PC-3 (cell line): ENCODE data around the gene SPRN. TPM values are rescaled to one million over a fixed set of nuclear protein-coding genes. Genes with fewer than 3 reads are reported as not detected.
"Not testable (repeated sequence)": the region's sequence is repeated elsewhere in the genome, so short reads cannot be mapped to it uniquely, and the experiment has no call there.

ENCODE experiments used
- ATAC-seq: fragments of 200-7000 bp; cut with Tn5 transposase; 2 replicates; pipeline ENCODE4 v1.9.1; 2020; ENCODE audit warnings: mild to moderate bottlenecking, moderate library complexity
- BruUV-seq: library from RNA; stranded (reverse); fragments of 400-500 nt; replicated peaks from 2 replicates; lab custom pipeline; 2021; lab: Mats Ljungman, UMichigan
- CTCF ChIA-PET: fragments of 300-600 bp; sonication (Branson Sonifier 250); formaldehyde crosslinking; loops from one replicate; lab custom pipeline; 2022; ENCODE audit warnings: antibody characterized with exemption; lab: Charles Lee
- POLR2A ChIA-PET: fragments of 300-600 bp; sonication (Branson Sonifier 250); formaldehyde crosslinking; loops from one replicate; lab custom pipeline; 2022; ENCODE audit warnings: antibody characterized with exemption; ENCODE audit not compliant: unreplicated experiment; lab: Charles Lee
- DNase-seq: peaks from one replicate; pipeline ENCODE4 v3.0.0-alpha.2; 2015
- H2AFZ ChIP-seq: fragments of 300-600 bp; sonication (generic); 2 replicates; pipeline ENCODE4 v1.6.0; 2016; ENCODE audit warnings: antibody characterized with exemption, low read length
- H3F3A ChIP-seq: fragments of 300-600 bp; sonication (generic); one replicate; pipeline ENCODE4 v1.6.0; 2017; ENCODE audit warnings: antibody characterized with exemption, low read length, control low read depth, mild to moderate bottlenecking; ENCODE audit not compliant: unreplicated experiment
- H3K27ac ChIP-seq: fragments of 300-600 bp; sonication (generic); 2 replicates; pipeline ENCODE4 v1.5.1; 2016; ENCODE audit warnings: mild to moderate bottlenecking, low read length
- H3K27me3 ChIP-seq: fragments of 300-600 bp; sonication (generic); 2 replicates; pipeline ENCODE4 v1.6.1; 2016; ENCODE audit warnings: low read length, mixed read lengths
- H3K36me3 ChIP-seq: fragments of 300-600 bp; sonication (generic); 2 replicates; pipeline ENCODE4 v1.6.1; 2016; ENCODE audit warnings: low read depth, mixed run types, low read length, mixed read lengths
- H3K4me1 ChIP-seq: fragments of 300-600 bp; sonication (generic); 2 replicates; pipeline ENCODE4 v1.5.1; 2016; ENCODE audit warnings: low read length; ENCODE audit not compliant: insufficient read depth
- H3K4me2 ChIP-seq: fragments of 300-600 bp; sonication (generic); 2 replicates; pipeline ENCODE4 v1.6.0; 2016; ENCODE audit warnings: low read length
- H3K4me3 ChIP-seq: fragments of 300-600 bp; sonication (generic); 2 replicates; pipeline ENCODE4 v1.5.1; 2016; ENCODE audit warnings: mild to moderate bottlenecking, low read length, mixed read lengths
- H3K79me2 ChIP-seq: fragments of 300-600 bp; sonication (generic); 2 replicates; pipeline ENCODE4 v1.6.1; 2017; ENCODE audit warnings: low read length, mixed read lengths
- H3K9ac ChIP-seq: fragments of 300-600 bp; sonication (generic); 2 replicates; pipeline ENCODE4 v1.6.0; 2016; ENCODE audit warnings: mild to moderate bottlenecking, low read length
- H3K9me2 ChIP-seq: fragments of 300-600 bp; sonication (generic); replicated peaks from 2 replicates; pipeline ENCODE4 v1.6.1; 2016; ENCODE audit warnings: mixed run types, low read length, mixed read lengths
- H3K9me3 ChIP-seq: fragments of 300-600 bp; sonication (generic); 2 replicates; pipeline ENCODE4 v1.6.1; 2016; ENCODE audit warnings: low read length, mixed read lengths
- H4K20me1 ChIP-seq: fragments of 300-600 bp; sonication (generic); 2 replicates; pipeline ENCODE4 v1.6.1; 2016; ENCODE audit warnings: low read length, mixed read lengths
- CTCF ChIP-seq: fragments of 300-600 bp; sonication (generic); conservative IDR thresholded peaks from 2 replicates; pipeline ENCODE4 v1.5.1; 2017; ENCODE audit warnings: antibody characterized with exemption, low read depth, mild to moderate bottlenecking, low read length
- EZH2 ChIP-seq: fragments of 300-600 bp; sonication (generic); IDR thresholded peaks from one replicate; pipeline ENCODE4 v1.6.1; 2017; ENCODE audit warnings: antibody characterized with exemption, mild to moderate bottlenecking, low read length; ENCODE audit not compliant: unreplicated experiment
- EZH2phosphoT487 ChIP-seq: fragments of 300-600 bp; sonication (generic); IDR thresholded peaks from 2 replicates; pipeline ENCODE4 v1.6.1; 2018; ENCODE audit warnings: mild to moderate bottlenecking, antibody characterized with exemption, low read length, borderline replicate concordance
- intact Hi-C: fragments of 100-400 bp; cut with micrococcal nuclease; formaldehyde crosslinking; loops from 2 replicates; pipeline ENCODE4 v1.9.0; 2023
- total RNA-seq: library from RNA; depleted of rRNA; stranded (reverse); fragments of >200 nt; gene quantifications from 2 replicates; pipeline ENCODE4 v1.2.3, GENCODE V29; 2014

The SPRN gene
- total RNA-seq, 1 experiment from 2014 or later, result not detected

- Histone ChIP-seq H3F3A (no peaks in the 10 kb centered on the region), H3K4me2 (no peak overlapping the region), H3K9ac (no peak overlapping the region), H3K36me3 (no peaks in the 10 kb centered on the region), H3K4me3 (no peak overlapping the region), H2AFZ (no peak overlapping the region), H3K4me1 (no peaks in the 10 kb centered on the region), H3K79me2 (no peaks in the 10 kb centered on the region), H3K27me3 (no peaks in the 10 kb centered on the region), H3K27ac (no peak overlapping the region), H3K9me2 (no peaks in the 10 kb centered on the region), H4K20me1 (no peaks in the 10 kb centered on the region), H3K9me3 (no peaks in the 10 kb centered on the region)
- intact Hi-C loops, result no loop called here
- TF ChIP-seq CTCF, result no peak
- no peak for TF ChIP-seq EZH2phosphoT487
- TF ChIP-seq EZH2, result no peak
- BruUV-seq, result no TSS peak
- ATAC-seq (no peak), DNase-seq (peak; percentile 16)
- ChIA-PET CTCF (no interaction called here), POLR2A (no interaction called here)
Observed at GRCh38 chr10:133388236-133388972, 36.0 kb downstream of the SPRN start.

- intact Hi-C loops, H3K4me1 ChIP-seq, H4K20me1 ChIP-seq, H3K27me3 ChIP-seq, BruUV-seq, H3F3A ChIP-seq, H3K9me2 ChIP-seq, H3K4me2 ChIP-seq, ATAC-seq, H3K27ac ChIP-seq, H2AFZ ChIP-seq, H3K79me2 ChIP-seq, H3K9me3 ChIP-seq, H3K9ac ChIP-seq, POLR2A ChIA-PET, DNase-seq, CTCF ChIA-PET, H3K4me3 ChIP-seq, H3K36me3 ChIP-seq: not testable (repeated sequence)
Observed at GRCh38 chr10:133386951-133387350, 37.5 kb downstream of the SPRN start.

- BruUV-seq, result no TSS peak
- H3K27ac ChIP-seq, result no peak overlapping the region
- intact Hi-C loops, result no loop called here
- H3K9me2 ChIP-seq, result no peaks in the 10 kb centered on the region
- H2AFZ ChIP-seq, result no peak overlapping the region
- ChIA-PET CTCF (no interaction called here), POLR2A (no interaction called here)
- H3K36me3 ChIP-seq, result no peaks in the 10 kb centered on the region
- H3K4me1 ChIP-seq, result no peaks in the 10 kb centered on the region
- H3K9ac ChIP-seq, result no peak overlapping the region
- H3F3A ChIP-seq, result no peaks in the 10 kb centered on the region
- no peak overlapping the region for H3K4me2 ChIP-seq
- no peak for DNase-seq
- no peaks in the 10 kb centered on the region for H3K9me3 ChIP-seq
- H3K79me2 ChIP-seq, result no peaks in the 10 kb centered on the region
- H3K27me3 ChIP-seq, result no peaks in the 10 kb centered on the region
- H4K20me1 ChIP-seq, result no peaks in the 10 kb centered on the region
- no peak overlapping the region for H3K4me3 ChIP-seq
- no peak for ATAC-seq
- no peak for TF ChIP-seq CTCF
- no peak for TF ChIP-seq EZH2
- no peak for TF ChIP-seq EZH2phosphoT487
Observed at GRCh38 chr10:133385214-133385613, 39.2 kb downstream of the SPRN start.
